ENCODE data around the gene CDK2AP2.

GRCh38 chr11:67470337-67471002 is 37.5 kb downstream of the CDK2AP2 start:
- TF ChIP-seq CTCF (conservative IDR thresholded peaks at IDR 0.05; ENCODE audit: low read length), result no peak
- no peak for TF ChIP-seq EZH2phosphoT487 (IDR thresholded peaks at IDR 0.05; ENCODE audit: borderline replicate concordance)

Data from Loucy (cell line).